NT2/D1 (cell line): Measurements from ENCODE around the gene MAGI2.

Source experiments
- SUZ12 ChIP-seq: IDR thresholded peaks from 2 replicates; pipeline ENCODE4 v1.6.1; 2011; ENCODE audit not compliant: insufficient read length, insufficient read depth; ENCODE audit errors: extremely low read depth
- YY1 ChIP-seq: IDR thresholded peaks from 2 replicates; pipeline ENCODE4 v1.6.1; 2011; ENCODE audit not compliant: insufficient read length, insufficient read depth
- ZNF274 ChIP-seq: IDR thresholded peaks from 2 replicates; pipeline ENCODE4 v1.6.1; 2011; ENCODE audit warnings: mild to moderate bottlenecking, low read depth, low read length

- TF ChIP-seq SUZ12 (no peak), ZNF274 (no peak), YY1 (no peak)
Measured at GRCh38 chr7:79341902-79342301, 111.6 kb downstream of the MAGI2 start.
